ENCODE results near the gene PRDM2.

PRDM2 gene

DNA sequence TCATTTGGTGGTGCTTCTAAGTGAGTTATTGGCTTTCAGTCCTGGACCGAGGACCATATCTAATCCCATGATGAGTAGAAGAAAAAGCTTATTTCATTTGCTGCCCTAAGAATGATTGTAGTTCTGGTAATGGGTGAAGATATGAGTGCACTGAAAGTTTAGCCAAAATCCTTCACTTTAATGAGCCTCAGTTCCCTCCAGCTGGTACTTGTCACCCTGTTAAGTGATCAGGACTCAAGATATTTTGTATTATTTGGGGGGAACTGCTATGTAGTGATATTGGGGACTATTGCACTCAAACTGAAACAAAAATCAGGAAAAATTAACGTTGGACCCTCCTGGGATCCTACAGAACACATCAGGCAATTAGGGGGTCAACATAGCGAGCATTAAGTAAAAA is 165.9 kb downstream of the PRDM2 start:
- POLR2A ChIA-PET (ENCODE audit: low non-redundant PET) = no interaction called here
- H3K27ac ChIP-seq = no peak overlapping the region
- no peak for DNase-seq (ENCODE audit: low spot score)
- TF ChIP-seq, protein P1, sequence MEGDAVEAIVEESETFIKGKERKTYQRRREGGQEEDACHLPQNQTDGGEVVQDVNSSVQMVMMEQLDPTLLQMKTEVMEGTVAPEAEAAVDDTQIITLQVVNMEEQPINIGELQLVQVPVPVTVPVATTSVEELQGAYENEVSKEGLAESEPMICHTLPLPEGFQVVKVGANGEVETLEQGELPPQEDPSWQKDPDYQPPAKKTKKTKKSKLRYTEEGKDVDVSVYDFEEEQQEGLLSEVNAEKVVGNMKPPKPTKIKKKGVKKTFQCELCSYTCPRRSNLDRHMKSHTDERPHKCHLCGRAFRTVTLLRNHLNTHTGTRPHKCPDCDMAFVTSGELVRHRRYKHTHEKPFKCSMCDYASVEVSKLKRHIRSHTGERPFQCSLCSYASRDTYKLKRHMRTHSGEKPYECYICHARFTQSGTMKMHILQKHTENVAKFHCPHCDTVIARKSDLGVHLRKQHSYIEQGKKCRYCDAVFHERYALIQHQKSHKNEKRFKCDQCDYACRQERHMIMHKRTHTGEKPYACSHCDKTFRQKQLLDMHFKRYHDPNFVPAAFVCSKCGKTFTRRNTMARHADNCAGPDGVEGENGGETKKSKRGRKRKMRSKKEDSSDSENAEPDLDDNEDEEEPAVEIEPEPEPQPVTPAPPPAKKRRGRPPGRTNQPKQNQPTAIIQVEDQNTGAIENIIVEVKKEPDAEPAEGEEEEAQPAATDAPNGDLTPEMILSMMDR (conservative IDR thresholded peaks at IDR 0.05; ENCODE audit: low read depth) = no peak
- CTCF ChIA-PET = no interaction called here

DNA sequence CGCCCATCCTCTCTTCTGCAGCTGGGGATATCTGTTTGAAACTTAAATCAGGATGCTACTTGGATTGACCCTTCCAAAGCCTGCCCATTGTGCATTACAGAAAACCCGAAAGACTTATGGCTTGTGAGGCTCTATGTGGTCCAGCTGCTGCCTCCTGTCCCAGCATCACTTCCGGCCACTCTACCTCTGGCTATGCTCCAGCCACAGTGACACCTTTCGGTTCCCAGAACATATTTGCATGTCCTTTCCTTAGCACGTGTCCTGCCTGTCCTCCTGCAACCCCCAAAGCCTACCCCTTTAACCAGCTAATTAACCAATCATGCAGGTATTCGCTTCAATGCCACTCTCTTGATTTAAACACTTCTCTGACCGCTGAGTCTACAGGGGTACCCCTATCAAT is 167.6 kb downstream of the PRDM2 start:
- no peak overlapping the region for H3K27ac ChIP-seq
- TF ChIP-seq, protein P1 (conservative IDR thresholded peaks at IDR 0.05; ENCODE audit: low read depth) = no peak
- CTCF ChIA-PET = interaction anchor here (0.6 kb wide), 2 partner anchors 23 to 51 kb away, joined by 3 read pairs; no protein-coding TSS in a partner anchor
- no peak for DNase-seq (ENCODE audit: low spot score)
- POLR2A ChIA-PET (ENCODE audit: low non-redundant PET) = no interaction called here

DNA sequence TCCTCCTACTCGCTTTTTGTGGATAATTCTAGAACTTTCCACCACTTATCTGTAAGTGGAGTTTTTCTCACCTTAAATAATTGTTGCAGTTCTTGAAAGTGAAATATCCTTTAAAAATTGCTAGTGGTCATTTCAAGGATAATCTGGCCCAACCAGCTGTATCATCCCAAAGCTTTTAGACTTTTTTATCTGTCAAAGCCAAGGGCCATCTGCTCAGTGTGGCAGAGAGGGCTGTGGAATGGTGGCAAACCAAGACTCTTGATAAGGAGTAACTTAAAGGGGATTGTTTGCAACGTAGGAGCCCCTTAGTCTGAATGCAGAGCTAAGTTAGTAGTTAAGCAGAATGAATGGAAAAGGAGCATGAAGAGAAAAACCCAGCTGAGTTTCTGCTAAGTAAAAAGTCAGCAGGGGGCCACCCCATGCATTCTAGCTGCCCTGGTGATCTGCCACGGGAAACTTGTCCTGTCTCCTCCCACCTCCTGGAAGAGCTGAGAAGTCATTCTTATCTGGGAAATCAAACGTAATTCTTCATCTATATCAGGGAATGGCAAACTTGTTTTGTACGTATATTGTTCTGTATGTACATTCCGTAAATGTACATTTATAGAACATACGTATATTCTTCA is 169.3 kb downstream of the PRDM2 start:
- POLR2A ChIA-PET (ENCODE audit: low non-redundant PET) = no interaction called here
- H3K27ac ChIP-seq = no peak overlapping the region
- TF ChIP-seq, protein P1 (conservative IDR thresholded peaks at IDR 0.05; ENCODE audit: low read depth) = no peak
- CTCF ChIA-PET = no interaction called here
- DNase-seq (ENCODE audit: low spot score) = no peak

DNA sequence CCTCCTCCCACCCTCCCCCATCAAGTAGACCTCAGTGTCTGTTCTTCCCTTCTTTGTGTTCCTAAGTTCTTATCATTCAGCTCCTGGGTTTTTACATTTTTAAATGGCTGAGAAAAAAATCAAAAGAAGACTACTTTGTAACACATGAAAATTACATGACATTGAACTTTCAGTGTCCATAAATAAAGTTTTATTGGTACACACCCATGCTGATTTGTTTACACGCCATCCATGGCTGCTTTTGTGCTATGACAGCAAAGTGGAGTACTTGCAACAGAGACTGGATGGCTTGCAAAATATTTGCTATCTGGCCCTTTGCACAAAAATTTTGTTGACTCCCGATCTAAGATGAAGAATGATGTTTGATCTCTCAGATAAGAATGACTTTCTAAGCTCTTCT is 171.4 kb downstream of the PRDM2 start:
- ChIA-PET POLR2A (ENCODE audit: low non-redundant PET) (no interaction called here), CTCF (interaction anchor here (0.7 kb wide), 1 partner anchor 62 kb away, joined by 4 read pairs; no protein-coding TSS in a partner anchor)
- TF ChIP-seq, protein P1 (conservative IDR thresholded peaks at IDR 0.05; ENCODE audit: low read depth) = no peak
- no peak overlapping the region for H3K27ac ChIP-seq
- DNase-seq (ENCODE audit: low spot score) = no peak

DNA sequence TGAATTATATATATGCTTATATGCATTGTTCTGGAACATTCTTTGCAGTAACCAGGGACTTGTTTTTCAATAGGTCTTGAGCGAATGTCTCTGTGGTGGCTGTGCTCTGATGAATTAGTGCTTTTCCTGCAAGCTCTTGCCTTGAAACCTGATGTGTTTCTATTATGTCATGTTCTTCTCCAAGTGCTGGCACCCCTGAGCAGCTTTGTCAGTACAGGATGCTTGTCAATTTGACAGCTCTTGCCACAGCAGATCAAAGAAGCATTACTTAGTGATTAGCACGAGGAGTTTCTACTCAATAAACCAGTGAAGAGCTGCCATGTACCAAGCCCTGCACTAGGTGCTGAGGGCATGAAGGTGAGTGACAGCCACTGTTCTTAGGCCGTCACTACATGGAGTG is 171.9 kb downstream of the PRDM2 start:
- TF ChIP-seq, protein P1 (conservative IDR thresholded peaks at IDR 0.05; ENCODE audit: low read depth) = no peak
- ChIA-PET CTCF (interaction anchor here (0.6 kb wide), 1 partner anchor 426 kb away, joined by 3 read pairs; no protein-coding TSS in a partner anchor), POLR2A (ENCODE audit: low non-redundant PET) (no interaction called here)
- no peak overlapping the region for H3K27ac ChIP-seq
- DNase-seq (ENCODE audit: low spot score) = no peak

DNA sequence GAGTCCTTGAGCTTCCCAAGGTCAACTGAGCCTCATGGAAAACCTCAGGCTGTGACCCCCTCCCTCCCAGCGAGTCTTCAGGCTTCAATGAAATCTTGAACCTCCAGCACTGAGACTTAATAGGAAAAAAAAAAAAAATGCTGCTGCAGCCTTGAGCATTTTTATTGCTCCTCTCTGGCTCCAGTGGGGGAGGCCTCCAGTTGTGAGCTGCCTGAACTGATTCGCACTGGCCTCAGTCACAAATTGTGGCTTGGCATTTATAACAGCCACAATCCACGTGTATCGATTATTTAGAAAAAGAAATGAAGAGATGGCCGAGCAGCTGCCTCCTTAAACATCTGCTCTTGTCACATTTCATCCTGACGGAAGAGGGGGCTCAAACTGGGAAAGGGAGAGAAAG is 173.0 kb downstream of the PRDM2 start:
- no peak for DNase-seq (ENCODE audit: low spot score)
- ChIA-PET CTCF (no interaction called here), POLR2A (ENCODE audit: low non-redundant PET) (no interaction called here)
- TF ChIP-seq, protein P1 (conservative IDR thresholded peaks at IDR 0.05; ENCODE audit: low read depth) = no peak
- H3K27ac ChIP-seq = no peak overlapping the region
